ENCODE measurements around the gene DNAH8.

DNAH8 gene

GRCh38 chr6:39078695-39079094 is 363.6 kb downstream of the DNAH8 start:
- no peak for TF ChIP-seq CTCF (IDR thresholded peaks at IDR 0.05)

- TF ChIP-seq CTCF (IDR thresholded peaks at IDR 0.05) = no peak
Observed at GRCh38 chr6:39079197-39080125, 364.4 kb downstream of the DNAH8 start.
